Cerebellar cortex (tissue), 1 donor: ENCODE measurements around the gene IBA57.

ENCODE experiments used
- DNase-seq: peaks from one replicate; pipeline ENCODE4 v3.0.0-alpha.2; 2015; ENCODE audit warnings: low spot score

Gene IBA57

GRCh38 chr1:228144993-228145343, 20.6 kb upstream of the IBA57 start:
- no peak for DNase-seq

GRCh38 chr1:228145463-228146416, 19.9 kb upstream of the IBA57 start:
- no peak for DNase-seq

- DNase-seq: no peak
Measured at GRCh38 chr1:228146417-228147150, 19.0 kb upstream of the IBA57 start.

GRCh38 chr1:228147151-228147693, 18.4 kb upstream of the IBA57 start:
- DNase-seq: no peak

- no peak for DNase-seq
Measured at GRCh38 chr1:228147768-228148167, 17.8 kb upstream of the IBA57 start.

- no peak for DNase-seq
Measured at GRCh38 chr1:228148196-228148861, 17.3 kb upstream of the IBA57 start.

GRCh38 chr1:228148935-228149405, 16.6 kb upstream of the IBA57 start:
- no peak for DNase-seq

GRCh38 chr1:228149406-228150119, 16.0 kb upstream of the IBA57 start, which contains the start of gene GJC2:
Gene GJC2, plus strand, starts transcription at chr1:228149930. Its CDS starts 7,829 bp downstream, at chr1:228157759.
- DNase-seq: no peak

- no peak for DNase-seq
Measured at GRCh38 chr1:228150120-228150460, 15.5 kb upstream of the IBA57 start.

- no peak for DNase-seq
Measured at GRCh38 chr1:228150461-228151179, 15.0 kb upstream of the IBA57 start.

- no peak for DNase-seq
Measured at GRCh38 chr1:228151180-228151925, 14.3 kb upstream of the IBA57 start.

- DNase-seq: no peak
Measured at GRCh38 chr1:228152097-228152917, 13.3 kb upstream of the IBA57 start.

- DNase-seq: no peak
Measured at GRCh38 chr1:228152918-228153258, 12.7 kb upstream of the IBA57 start.

GRCh38 chr1:228154021-228154669, 11.5 kb upstream of the IBA57 start:
- no peak for DNase-seq

GRCh38 chr1:228154670-228155571, 10.7 kb upstream of the IBA57 start:
- DNase-seq: no peak

- DNase-seq: no peak
Measured at GRCh38 chr1:228155596-228156514, 9.7 kb upstream of the IBA57 start.

- no peak for DNase-seq
Measured at GRCh38 chr1:228156515-228156881, 9.1 kb upstream of the IBA57 start.
